NT2/D1 (cell line): ENCODE results near the gene SIAE.
A peak's percentile ranks its signal among the peaks of the same experiment; 100 is the strongest.

Source experiments
- DNase-seq: peaks from one replicate; pipeline ENCODE4 v3.0.0-alpha.2; 2011; ENCODE audit warnings: low read depth, low spot score
- H3K27me3 ChIP-seq: 2 replicates; pipeline ENCODE4 v1.6.0; 2011; ENCODE audit warnings: mild to moderate bottlenecking; ENCODE audit not compliant: insufficient read length, insufficient read depth
- H3K36me3 ChIP-seq: 2 replicates; pipeline ENCODE4 v1.6.1; 2011; ENCODE audit warnings: mild to moderate bottlenecking, low read length, mixed read lengths; ENCODE audit not compliant: insufficient read depth, insufficient read length
- H3K4me1 ChIP-seq: 2 replicates; pipeline ENCODE4 v1.5.1; 2011; ENCODE audit not compliant: insufficient read depth, insufficient read length
- H3K4me3 ChIP-seq: 2 replicates; pipeline ENCODE4 v1.5.1; 2011; ENCODE audit warnings: low read depth; ENCODE audit not compliant: insufficient read length
- H3K9ac ChIP-seq: 2 replicates; pipeline ENCODE4 v1.6.0; 2011; ENCODE audit warnings: low read depth; ENCODE audit not compliant: insufficient read length
- H3K9me3 ChIP-seq: 2 replicates; pipeline ENCODE4 v1.5.1; 2011; ENCODE audit warnings: mild to moderate bottlenecking, low read length; ENCODE audit not compliant: insufficient read depth
- SUZ12 ChIP-seq: IDR thresholded peaks from 2 replicates; pipeline ENCODE4 v1.6.1; 2011; ENCODE audit not compliant: insufficient read length, insufficient read depth; ENCODE audit errors: extremely low read depth
- YY1 ChIP-seq: IDR thresholded peaks from 2 replicates; pipeline ENCODE4 v1.6.1; 2011; ENCODE audit not compliant: insufficient read length, insufficient read depth
- ZNF274 ChIP-seq: IDR thresholded peaks from 2 replicates; pipeline ENCODE4 v1.6.1; 2011; ENCODE audit warnings: mild to moderate bottlenecking, low read depth, low read length

SIAE gene

GRCh38 chr11:124625504-124626168 is 47.9 kb downstream of the SIAE start:
- H3K4me1 ChIP-seq, result no peaks in the 10 kb centered on the region
- no peak overlapping the region for H3K9ac ChIP-seq

DNA sequence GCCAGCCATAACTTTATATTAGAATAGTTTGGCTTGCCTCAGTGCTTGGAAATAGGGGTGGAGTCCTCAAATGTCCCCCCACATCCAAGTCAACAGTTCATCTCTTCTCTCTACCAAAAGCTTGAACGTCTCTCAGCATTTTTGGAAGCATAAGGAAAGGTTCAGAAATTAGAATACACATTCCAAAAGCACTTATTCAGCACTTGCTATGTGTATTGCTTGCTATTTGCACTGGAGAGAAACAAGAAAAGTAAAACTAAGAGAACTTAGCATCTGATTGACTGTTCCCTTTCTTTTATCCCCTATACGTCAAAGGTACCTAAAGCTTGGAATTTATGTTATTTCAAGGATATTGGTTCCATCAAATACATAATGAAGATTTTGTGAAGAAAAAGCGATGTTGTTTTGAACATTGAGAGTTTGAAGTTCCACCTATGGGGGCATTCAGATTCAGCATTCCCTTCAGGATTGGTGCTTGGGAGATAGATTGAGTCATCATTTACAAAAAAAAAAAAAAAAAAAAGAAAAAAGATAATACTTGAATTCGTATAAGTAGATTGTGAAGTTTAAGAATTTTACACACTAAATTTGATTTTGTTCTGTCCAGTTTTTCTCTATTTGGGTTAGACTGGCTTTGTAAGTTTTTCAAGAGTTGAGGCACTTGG is 49.5 kb downstream of the SIAE start:
- no peaks in the 10 kb centered on the region for H3K27me3 ChIP-seq
- H3K36me3 ChIP-seq, result peaks cover 46% of the 10 kb centered on the region
- TF ChIP-seq YY1 (no peak), SUZ12 (no peak), ZNF274 (no peak)
- H3K9me3 ChIP-seq, result no peaks in the 10 kb centered on the region
- H3K4me1 ChIP-seq, result no peaks in the 10 kb centered on the region
- peak overlapping the region; percentile 90 for H3K4me3 ChIP-seq
- H3K9ac ChIP-seq, result peak overlapping the region; percentile 4
- DNase-seq, result no peak

More at GRCh38 chr11:124625504-124626168, 47.9 kb downstream of the SIAE start:
- H3K36me3 ChIP-seq, result peaks cover 60% of the 10 kb centered on the region
- H3K4me3 ChIP-seq, result no peak overlapping the region
- TF ChIP-seq ZNF274 (no peak), SUZ12 (no peak), YY1 (no peak)
- H3K9me3 ChIP-seq, result no peaks in the 10 kb centered on the region
- DNase-seq, result no peak
- H3K27me3 ChIP-seq, result no peaks in the 10 kb centered on the region

GRCh38 chr11:124622531-124623451 is 50.7 kb downstream of the SIAE start, which contains the start of gene TBRG1:
Gene TBRG1 (plus strand): TSS chr11:124622864. CDS start chr11:124623084, 220 bp downstream.
- H3K4me3 ChIP-seq, result peak within 1 kb of the TSS; percentile 90
- TF ChIP-seq ZNF274, result no peak
- no peak for TF ChIP-seq SUZ12
- no peak for TF ChIP-seq YY1
- H3K4me1 ChIP-seq, result no peaks in the 10 kb centered on the region
- no peaks in the 10 kb centered on the region for H3K27me3 ChIP-seq
- H3K9ac ChIP-seq, result peak within 1 kb of the TSS; percentile 88
- DNase-seq, result peak; percentile 84
- no peaks in the 10 kb centered on the region for H3K9me3 ChIP-seq
- H3K36me3 ChIP-seq, result peaks cover 36% of the 10 kb centered on the region

- Histone ChIP-seq H3K9ac (no peak overlapping the region), H3K36me3 (no peaks in the 10 kb centered on the region), H3K27me3 (no peaks in the 10 kb centered on the region), H3K4me3 (no peak overlapping the region), H3K4me1 (no peaks in the 10 kb centered on the region), H3K9me3 (no peaks in the 10 kb centered on the region)
- no peak for TF ChIP-seq ZNF274
- no peak for TF ChIP-seq YY1
- TF ChIP-seq SUZ12, result no peak
- no peak for DNase-seq
Observed at GRCh38 chr11:124618863-124619262, 54.7 kb downstream of the SIAE start.

GRCh38 chr11:124612567-124613246 is 60.8 kb downstream of the SIAE start:
- Histone ChIP-seq H3K27me3 (no peaks in the 10 kb centered on the region), H3K4me1 (no peaks in the 10 kb centered on the region), H3K36me3 (no peaks in the 10 kb centered on the region), H3K4me3 (no peak overlapping the region), H3K9ac (no peak overlapping the region), H3K9me3 (no peaks in the 10 kb centered on the region)
- DNase-seq, result no peak
- no peak for TF ChIP-seq YY1
- no peak for TF ChIP-seq ZNF274
- no peak for TF ChIP-seq SUZ12

DNA sequence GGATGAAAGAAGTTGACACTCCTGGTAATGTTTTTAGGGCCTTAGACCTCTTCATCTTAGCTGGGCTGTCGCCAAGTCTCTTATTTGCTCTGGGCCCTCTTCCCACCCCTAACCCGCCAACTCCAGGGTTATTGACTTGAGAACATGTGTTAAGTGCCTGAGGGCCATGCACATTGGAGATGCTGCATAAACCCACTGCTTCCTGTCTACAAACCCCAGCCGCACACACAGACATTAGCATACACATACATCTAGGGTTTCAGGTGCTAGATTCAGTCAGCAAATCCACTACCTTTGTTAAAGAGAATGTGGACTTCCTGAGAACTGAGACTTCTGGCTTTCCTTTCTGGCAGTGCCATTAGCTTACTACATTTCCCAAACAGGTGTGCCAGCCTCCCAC is 61.5 kb downstream of the SIAE start:
- no peak for DNase-seq
- no peaks in the 10 kb centered on the region for H3K4me1 ChIP-seq
- no peaks in the 10 kb centered on the region for H3K36me3 ChIP-seq
- no peak overlapping the region for H3K9ac ChIP-seq
- no peaks in the 10 kb centered on the region for H3K27me3 ChIP-seq
- no peak overlapping the region for H3K4me3 ChIP-seq
- TF ChIP-seq YY1, result no peak
- H3K9me3 ChIP-seq, result no peaks in the 10 kb centered on the region
